ENCODE data around the gene COX17.

DNA sequence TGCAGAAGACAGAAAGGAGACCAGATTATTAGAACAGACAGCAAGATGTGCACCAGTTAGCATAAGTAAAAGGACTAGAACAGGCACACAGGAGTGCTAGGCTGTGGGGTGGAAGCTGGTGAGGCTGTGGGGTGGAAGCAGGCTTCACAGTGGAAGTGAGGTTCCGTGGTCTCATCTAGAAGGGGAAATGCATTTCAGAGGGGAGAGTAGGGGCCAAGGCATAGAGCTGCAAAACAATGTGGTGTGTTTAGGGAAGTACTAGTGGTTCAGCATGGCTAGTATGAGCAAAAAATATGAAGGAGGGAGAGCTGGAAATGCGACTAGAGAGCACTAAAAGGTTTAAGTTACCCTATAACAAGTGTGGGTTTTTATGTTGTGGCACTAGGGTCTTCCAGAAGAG lies 23.3 kb downstream of the COX17 start:
- TF ChIP-seq, protein P1, sequence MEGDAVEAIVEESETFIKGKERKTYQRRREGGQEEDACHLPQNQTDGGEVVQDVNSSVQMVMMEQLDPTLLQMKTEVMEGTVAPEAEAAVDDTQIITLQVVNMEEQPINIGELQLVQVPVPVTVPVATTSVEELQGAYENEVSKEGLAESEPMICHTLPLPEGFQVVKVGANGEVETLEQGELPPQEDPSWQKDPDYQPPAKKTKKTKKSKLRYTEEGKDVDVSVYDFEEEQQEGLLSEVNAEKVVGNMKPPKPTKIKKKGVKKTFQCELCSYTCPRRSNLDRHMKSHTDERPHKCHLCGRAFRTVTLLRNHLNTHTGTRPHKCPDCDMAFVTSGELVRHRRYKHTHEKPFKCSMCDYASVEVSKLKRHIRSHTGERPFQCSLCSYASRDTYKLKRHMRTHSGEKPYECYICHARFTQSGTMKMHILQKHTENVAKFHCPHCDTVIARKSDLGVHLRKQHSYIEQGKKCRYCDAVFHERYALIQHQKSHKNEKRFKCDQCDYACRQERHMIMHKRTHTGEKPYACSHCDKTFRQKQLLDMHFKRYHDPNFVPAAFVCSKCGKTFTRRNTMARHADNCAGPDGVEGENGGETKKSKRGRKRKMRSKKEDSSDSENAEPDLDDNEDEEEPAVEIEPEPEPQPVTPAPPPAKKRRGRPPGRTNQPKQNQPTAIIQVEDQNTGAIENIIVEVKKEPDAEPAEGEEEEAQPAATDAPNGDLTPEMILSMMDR (IDR thresholded peaks at IDR 0.05) = no peak
- TF ChIP-seq POLR2A (IDR thresholded peaks at IDR 0.05) = no peak

Measured in uterus (tissue), 2 donors.